NCI-H2196 (cell line): ENCODE data around the gene TUBB.
A peak's percentile ranks its signal among the peaks of the same experiment; 100 is the strongest.
"Not testable (repeated sequence)": the region's sequence is repeated elsewhere in the genome, so short reads cannot be mapped to it uniquely, and the experiment has no call there.

Experiments
- DNase-seq: peaks from one replicate; lab custom pipeline; 2025; ENCODE audit not compliant: unreplicated experiment; lab: John Stamatoyannopoulos, UW

Gene TUBB

GRCh38 chr6:30738532-30738931 lies 18.4 kb downstream of the TUBB start:
- no peak for DNase-seq

- DNase-seq = no peak
Observed at GRCh38 chr6:30740540-30740870, 20.4 kb downstream of the TUBB start.

GRCh38 chr6:30741063-30741779 lies 21.1 kb downstream of the TUBB start:
- DNase-seq = no peak

- no peak for DNase-seq
Observed at GRCh38 chr6:30741789-30742315, 21.7 kb downstream of the TUBB start.

- DNase-seq = peak; percentile 97
Observed at GRCh38 chr6:30742316-30743098, 22.4 kb downstream of the TUBB start, which contains the start of gene FLOT1. FLOT1 (minus strand) TSS chr6:30742687; CDS start chr6:30742189, 498 bp downstream.

GRCh38 chr6:30743099-30744053 lies 23.2 kb downstream of the TUBB start:
- no peak for DNase-seq

- DNase-seq = peak; percentile 85
Observed at GRCh38 chr6:30744054-30744805, 24.1 kb downstream of the TUBB start, which contains the start of gene IER3. IER3 (minus strand) TSS chr6:30744547; CDS start chr6:30744518, 29 bp downstream.

GRCh38 chr6:30747300-30747687 lies 27.1 kb downstream of the TUBB start:
- no peak for DNase-seq

GRCh38 chr6:30747902-30748769 lies 28.0 kb downstream of the TUBB start:
- DNase-seq = no peak

- no peak for DNase-seq
Observed at GRCh38 chr6:30748851-30749540, 28.8 kb downstream of the TUBB start.

GRCh38 chr6:30749554-30750378 lies 29.6 kb downstream of the TUBB start:
- no peak for DNase-seq

- DNase-seq = no peak
Observed at GRCh38 chr6:30750379-30750668, 30.2 kb downstream of the TUBB start.

- peak; percentile 82 for DNase-seq
Observed at GRCh38 chr6:30752157-30752927, 32.2 kb downstream of the TUBB start.

GRCh38 chr6:30754631-30755030 lies 34.5 kb downstream of the TUBB start:
- DNase-seq = no peak

GRCh38 chr6:30756405-30757003 lies 36.4 kb downstream of the TUBB start:
- not testable (repeated sequence) for DNase-seq

GRCh38 chr6:30757261-30757904 lies 37.2 kb downstream of the TUBB start:
- no peak for DNase-seq
